ENCODE results near the gene KRTAP9-3.
"Not testable (repeated sequence)": the region's sequence is repeated elsewhere in the genome, so short reads cannot be mapped to it uniquely, and the experiment has no call there.

KRTAP9-3 gene

DNA sequence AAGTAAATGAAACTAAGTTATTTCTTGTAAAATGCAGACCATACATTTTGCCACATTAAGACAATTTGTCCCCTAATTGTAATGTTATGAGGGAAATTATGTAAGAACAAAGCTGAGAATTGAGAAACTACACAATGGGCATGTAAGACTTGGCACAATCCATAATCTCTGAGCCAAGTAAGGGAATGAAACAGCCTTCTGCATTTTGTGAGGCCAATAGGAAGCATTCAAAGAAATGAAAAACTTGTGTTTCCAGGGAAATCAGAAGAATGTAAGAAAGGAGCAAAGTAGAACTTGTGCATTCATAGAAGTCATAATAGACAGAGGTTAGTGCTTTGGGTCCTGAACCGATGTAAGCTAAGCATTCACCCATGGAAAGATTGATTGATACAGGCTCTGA is 19.0 kb downstream of the KRTAP9-3 start:
- DNase-seq = no peak

GRCh38 chr17:41254861-41255260 is 22.6 kb downstream of the KRTAP9-3 start:
- no peak for DNase-seq

DNA sequence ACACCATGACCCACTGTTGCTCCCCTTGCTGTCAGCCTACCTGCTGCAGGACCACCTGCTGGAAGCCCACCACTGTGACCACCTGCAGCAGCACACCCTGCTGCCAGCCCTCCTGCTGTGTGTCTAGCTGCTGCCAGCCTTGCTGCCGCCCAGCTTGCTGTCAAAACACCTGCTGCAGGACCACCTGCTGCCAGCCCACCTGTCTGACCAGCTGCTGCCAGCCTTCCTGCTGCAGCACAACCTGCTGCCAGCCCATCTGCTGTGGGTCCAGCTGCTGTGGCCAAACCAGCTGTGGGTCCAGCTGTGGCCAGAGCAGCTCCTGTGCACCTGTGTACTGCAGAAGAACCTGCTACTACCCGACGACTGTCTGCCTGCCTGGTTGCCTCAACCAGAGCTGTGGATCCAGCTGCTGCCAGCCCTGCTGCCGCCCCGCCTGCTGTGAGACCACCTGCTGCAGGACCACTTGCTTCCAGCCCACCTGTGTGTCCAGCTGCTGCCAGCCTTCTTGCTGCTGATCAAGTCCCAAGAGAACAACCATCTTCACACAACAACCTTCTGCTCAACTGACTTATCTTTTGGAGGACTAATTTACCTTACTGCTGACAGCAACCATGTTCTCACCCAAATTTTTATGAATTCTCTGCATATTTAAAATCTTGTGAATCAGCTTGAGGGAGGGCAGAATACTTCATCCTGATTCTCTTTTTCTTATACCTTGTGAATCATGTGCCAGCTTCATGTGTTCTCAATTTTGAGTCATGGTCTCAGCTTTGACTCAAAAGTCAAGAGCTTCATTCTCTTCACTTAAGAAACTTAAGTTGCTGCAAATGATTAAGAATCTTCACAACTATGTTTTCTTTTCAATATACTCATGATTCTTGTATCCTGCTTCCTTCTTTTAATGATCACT is 23.4 kb downstream of the KRTAP9-3 start, which contains the start of gene KRTAP9-9:
Gene KRTAP9-9 (plus strand): TSS at position 4 of the 910 bp plus-strand sequence.
- DNase-seq = not testable (repeated sequence)

GRCh38 chr17:41256291-41256685 is 24.0 kb downstream of the KRTAP9-3 start:
- no peak for DNase-seq

GRCh38 chr17:41258406-41258805 is 26.2 kb downstream of the KRTAP9-3 start:
- DNase-seq = no peak

GRCh38 chr17:41263212-41263611 is 31.0 kb downstream of the KRTAP9-3 start:
- DNase-seq = no peak

DNA sequence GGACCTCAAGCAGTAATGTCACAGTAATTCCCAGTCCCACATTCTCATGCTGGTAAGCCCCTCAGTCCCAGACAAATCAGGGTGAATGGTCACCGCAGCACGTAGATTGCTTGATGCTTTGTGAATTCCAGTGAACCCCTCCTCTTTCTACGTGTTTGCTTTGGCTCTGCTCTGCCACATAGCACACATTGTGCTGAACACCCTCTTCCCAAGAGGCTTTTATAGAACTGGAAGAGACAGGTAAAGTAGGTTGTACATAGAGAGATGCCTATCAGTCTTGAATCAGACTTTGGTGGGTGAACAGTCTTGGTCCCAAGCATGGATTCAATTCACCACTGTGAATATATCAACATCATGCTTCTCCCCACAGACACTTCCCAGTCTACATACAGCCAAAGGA is 32.4 kb downstream of the KRTAP9-3 start:
- DNase-seq = no peak

DNA sequence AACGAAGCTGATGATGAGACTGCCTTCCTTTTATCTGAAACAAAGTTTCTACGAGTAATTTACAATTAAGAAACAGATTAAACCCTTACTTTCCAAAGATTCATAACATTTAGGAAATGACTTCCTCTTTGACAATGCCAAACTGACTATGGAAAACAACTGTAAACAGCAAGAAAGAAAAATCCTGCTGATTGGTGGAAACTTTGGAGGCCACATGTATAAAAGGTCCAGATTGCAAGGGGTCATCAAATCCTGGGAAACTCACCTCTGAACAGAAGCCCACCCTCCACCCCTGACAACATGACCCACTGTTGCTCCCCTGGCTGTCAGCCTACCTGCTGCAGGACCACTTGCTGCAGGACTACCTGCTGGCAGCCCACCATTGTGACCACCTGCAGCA is 32.8 kb downstream of the KRTAP9-3 start, which contains the start of gene KRTAP9-6:
Gene KRTAP9-6 (plus strand): TSS at position 301 of the 400 bp plus-strand sequence. CDS start 0 bp downstream, at position 301.
- no peak for DNase-seq

DNA sequence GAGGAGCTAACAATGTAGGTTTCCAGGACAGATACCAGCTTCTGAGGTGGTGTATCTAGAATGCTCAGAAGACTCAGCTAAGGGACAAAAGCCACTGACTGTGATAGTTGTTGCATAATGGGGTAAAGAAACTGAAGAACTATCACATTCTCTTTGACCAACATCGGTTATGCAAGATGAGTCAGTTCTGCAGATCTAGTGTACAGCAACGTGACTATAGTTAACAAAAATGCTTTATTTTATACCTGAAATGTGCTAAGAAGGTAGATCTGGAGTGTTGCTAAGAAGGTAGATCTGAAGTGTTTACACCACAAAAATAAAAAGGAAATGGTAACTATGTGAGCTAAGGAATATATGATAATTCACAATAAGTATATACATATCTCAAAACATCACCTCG is 35.5 kb downstream of the KRTAP9-3 start:
- DNase-seq = no peak

GRCh38 chr17:41271323-41271722 is 39.1 kb downstream of the KRTAP9-3 start:
- not testable (repeated sequence) for DNase-seq

- DNase-seq = no peak
Measured at GRCh38 chr17:41271858-41272257, 39.6 kb downstream of the KRTAP9-3 start.

DNA sequence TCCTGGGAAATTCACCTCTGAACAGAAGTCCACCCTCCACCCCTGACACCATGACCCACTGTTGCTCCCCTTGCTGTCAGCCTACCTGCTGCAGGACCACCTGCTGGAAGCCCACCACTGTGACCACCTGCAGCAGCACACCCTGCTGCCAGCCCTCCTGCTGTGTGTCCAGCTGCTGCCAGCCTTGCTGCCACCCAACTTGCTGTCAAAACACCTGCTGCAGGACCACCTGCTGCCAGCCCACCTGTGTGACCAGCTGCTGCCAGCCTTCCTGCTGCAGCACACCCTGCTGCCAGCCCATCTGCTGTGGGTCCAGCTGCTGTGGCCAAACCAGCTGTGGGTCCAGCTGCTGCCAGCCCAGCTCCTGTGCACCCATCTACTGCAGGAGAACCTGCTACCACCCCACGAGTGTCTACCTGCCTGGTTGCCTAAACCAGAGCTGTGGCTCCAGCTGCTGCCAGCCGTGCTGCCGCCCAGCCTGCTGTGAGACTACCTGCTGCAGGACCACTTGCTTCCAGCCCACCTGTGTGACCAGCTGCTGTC is 43.5 kb downstream of the KRTAP9-3 start, which contains the start of gene KRTAP9-7:
Gene KRTAP9-7 (plus strand): TSS at position 51 of the 543 bp plus-strand sequence. CDS start 0 bp downstream, at position 51.
- DNase-seq = not testable (repeated sequence)

DNA sequence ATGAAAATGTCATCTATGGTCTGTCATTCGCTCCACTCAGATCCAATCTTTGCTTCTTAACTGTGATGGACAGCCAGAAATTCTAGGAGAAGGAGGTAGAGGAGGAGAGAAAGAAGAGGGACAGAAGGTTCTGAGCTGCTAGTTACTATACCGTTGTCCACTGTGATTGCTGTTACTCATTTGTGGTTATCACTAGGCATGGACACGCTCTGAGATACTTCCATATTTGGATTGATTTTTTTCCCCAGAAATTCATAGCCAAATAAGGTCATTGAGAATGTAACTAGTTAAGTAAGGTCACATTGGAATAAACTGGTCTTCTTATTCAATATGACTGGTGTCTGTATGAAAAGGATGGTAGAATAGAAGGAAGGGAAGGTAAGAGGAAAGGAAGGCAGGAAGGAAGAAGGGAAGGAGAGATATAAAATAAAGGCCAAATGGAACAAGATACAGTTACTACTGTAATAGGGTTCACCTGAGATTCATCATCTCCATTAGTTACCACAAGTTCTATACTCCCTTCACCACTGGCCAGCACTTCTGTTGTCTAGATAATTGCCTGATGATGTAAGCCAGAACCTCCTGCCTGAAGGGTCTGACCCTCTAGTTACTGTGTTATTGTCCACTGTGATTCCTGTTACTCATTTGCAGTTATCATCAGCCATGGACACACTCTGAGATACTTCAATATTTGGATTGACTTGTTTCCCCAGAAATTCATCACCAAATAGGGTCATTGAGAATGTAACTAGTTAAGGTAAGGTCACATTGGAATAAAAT is 46.1 kb downstream of the KRTAP9-3 start:
- DNase-seq = no peak

Measured in CD4-positive, alpha-beta T cell treated with Interleukin-17A for 4 hours (primary cell).